GM03348 (cell line): Measurements from ENCODE around the gene THADA.
"Not testable (repeated sequence)": the region's sequence is repeated elsewhere in the genome, so short reads cannot be mapped to it uniquely, and the experiment has no call there.

ENCODE experiments used
- DNase-seq: peaks from one replicate; pipeline ENCODE4 v3.0.0; 2012; ENCODE audit warnings: low spot score

Gene THADA

DNA sequence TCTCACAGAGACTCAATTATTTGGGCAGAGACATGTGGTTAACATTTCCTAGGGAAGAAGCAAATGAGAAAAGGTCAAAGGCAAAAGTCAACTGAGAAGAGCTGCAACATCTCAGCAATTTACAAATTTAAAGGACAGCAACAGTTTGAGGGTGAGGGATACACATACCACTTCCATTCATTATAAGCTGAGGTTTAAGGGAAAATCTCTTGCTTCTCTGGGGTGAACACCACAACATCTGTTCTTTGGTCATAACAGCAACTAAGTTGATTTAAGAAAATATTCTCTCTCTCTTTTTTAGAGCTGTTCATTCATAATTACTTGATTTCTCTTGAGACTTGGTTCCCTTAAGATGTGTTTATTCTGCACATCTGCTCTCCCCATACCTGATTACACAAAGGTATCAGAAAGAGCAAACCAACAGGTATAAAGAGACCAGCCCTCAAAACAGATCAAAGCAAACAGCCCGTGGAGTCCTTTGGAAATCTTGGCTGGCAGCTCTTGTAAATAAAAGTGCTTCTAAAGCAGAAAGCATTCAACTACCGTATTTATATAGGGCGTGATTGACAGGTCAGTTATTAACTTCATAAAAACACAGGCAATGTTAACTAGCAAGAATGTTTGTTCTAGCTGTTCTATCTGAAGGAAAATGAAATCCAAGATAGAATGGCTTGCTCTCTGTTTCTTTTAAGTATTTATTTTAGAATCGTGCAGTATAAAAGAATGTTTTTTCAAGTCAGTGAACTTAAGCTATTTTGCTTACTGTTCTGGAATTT lies 132.8 kb downstream of the THADA start:
- DNase-seq: no peak

DNA sequence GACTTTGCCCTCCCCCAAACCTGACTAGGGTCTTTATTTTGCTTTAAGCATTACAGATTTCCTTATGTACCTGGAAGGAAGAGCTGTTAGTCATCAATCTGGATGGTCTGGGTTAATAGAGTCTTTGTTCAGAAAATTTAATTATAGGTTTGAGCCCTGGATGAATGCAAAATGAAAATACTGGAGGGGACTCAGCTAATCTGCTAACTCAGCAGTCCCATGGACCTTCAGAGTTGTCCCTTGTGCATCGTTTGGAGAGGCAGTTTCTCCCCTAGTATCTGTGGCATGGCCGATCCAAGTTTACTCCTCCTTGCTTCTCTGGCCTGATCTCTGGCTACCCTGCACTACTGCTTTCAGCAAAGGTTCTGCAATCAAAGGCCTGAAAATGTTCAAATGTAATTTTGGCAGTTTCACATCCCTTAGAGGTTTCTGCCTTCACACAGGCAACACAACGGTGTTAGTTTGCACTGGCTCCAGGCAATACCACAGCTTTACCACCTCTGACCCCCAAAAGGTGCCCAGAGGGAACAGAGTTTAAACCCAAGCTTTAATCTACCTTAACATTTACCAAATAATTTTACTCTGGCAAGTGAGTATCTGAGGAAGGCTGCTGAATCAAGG lies 134.3 kb downstream of the THADA start:
- no peak for DNase-seq

DNA sequence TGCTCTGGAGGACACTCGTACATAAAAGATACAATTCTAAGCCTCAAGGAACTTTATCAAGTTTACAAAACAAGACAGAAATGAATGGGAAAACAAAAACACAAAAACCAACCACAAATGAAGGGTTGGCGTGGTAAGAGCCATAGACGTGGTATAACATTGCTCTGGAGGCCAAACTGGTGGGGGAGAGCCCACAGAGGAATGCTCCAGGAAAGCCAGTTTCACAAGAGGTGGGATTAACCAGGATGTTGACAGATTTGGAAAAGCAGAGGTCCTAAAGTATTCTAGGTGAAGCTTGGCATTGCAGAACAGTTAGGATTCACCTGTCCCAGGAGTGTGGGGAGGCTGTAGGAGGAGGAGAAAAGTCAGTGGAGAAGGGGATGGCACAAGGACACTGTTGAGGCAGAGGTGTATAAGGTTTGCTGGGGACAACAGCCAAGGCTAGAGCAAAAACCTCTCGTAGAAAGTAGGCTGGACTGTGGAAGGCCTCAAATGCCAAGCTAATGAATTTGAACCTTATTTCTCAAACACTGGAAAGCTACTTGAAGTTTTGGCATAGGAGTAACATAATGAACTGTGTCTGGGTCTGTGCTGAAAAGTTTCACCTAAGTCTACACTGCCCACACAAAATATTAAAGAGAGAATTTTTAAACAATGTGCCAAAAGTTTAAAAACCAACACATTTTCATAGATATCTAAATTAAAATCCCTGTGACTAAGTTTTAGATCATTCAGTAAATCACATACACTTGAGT lies 135.1 kb downstream of the THADA start:
- DNase-seq: no peak

DNA sequence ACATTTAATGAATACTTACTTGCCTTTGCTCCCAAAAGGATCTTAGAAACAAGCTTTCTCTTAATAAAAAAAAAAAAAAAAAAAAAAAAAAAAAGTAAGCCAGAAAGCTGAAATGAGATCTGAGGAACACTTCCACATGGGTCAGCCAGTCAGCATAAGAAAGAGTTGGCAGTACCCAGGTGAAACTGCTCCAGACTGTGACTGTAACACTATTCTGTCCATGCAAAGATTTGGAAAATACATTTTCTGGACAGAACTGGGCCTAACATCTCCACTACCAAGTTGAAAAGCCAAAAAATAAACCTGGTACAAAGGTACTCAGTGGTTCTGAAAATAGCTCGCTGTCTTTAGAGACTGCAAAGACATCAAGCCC lies 135.7 kb downstream of the THADA start:
- DNase-seq: no peak

DNA sequence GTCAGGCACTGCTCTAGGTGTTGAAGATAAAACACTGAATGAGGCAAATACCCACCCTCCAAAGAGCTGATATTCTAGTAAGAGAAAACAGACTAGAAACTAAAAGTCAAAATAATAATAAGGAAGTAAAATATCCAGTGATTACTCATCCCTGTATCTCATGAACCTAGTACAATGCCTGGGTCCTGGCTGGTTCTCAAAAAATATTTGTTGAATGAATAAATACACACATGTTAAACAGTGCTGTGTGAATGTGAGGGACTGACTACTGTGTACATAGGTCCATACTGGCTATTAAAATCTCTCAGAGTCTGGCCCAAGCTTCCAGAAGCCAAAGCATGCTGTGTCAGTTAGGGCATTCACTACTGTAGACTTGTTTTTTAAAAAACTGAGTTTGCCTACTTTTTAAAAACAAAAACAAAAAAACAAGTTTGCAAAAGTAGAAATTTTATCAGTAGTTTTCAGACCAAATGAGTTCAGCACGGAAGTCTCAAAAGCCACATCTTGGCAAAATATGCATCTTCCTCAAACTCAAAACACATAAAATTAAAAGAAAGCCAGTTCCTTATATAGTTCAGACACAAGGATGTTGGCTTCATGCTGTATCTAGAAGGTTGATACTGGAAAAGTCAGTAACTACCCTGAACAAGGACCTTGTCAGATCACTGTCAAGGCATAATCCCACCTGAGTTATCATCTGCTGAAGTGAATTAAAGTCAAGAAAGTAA lies 136.2 kb downstream of the THADA start:
- DNase-seq: peak; percentile 17

DNA sequence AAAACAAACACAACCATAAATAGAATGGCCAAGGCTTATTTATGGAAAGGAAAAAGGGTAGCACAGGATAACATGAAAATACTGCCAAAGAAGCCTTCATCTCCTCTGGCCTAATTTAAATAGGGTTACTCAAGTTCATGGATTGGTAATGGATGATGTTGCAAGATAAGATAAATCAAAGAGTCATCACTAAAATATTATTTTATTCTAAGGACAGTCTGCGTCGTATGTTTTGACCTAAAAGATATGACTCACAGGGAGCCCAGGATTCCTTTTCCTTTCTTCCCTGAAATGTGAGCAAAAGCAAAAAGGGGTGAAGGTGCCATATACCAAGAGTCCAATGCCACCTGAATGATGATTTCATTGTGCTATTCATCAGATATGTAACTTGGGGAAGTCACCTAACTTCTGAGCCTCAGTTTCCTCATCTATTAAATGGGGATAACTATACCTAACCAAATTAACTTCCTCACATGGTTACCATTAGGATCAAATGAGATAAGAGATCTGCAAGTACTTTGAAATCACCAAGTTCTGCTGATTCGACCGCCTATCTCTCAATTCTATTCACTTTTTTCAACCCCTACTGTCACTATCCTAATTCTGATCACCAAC lies 137.7 kb downstream of the THADA start:
- peak; percentile 47 for DNase-seq

DNA sequence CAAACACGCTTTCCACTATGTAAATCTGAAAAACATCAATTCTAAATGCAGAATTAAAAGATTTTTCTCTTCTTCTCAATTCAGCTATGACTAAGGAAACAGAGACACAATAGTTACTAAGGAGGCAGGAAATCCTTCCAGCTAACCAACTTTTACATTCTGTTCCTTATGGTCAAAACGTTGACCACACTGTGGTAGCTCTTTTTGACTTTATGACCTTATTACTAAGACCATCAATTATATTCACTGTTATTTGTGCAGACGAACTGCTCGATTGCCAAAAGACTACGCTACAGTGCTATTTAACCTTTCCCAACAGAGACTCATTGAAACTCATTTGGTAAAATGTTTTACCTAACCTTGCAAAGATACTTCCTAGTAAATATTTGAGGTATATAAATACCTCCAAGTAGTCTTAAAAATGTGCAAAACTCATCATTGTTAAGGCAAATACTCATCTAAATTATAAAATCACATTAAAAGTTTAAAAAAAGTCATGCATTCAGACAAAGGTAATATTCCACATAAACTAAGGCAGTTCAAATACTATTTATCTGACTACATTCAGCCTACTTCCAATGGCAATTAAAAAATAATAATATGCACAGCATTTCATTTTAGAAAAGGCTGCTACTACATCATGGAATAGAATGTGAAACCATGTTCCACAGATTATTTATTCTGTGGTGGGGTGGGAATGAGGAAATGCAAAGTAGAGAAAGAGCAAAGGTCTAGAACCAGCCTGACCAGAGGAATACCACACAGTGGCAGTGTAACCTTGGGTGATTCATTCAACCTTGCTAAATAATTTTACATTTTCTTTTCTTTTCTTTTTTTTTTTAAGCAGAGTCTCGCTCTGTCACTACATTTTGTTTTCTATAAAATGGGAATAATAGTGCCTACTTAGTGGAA lies 139.9 kb downstream of the THADA start:
- DNase-seq: no peak

DNA sequence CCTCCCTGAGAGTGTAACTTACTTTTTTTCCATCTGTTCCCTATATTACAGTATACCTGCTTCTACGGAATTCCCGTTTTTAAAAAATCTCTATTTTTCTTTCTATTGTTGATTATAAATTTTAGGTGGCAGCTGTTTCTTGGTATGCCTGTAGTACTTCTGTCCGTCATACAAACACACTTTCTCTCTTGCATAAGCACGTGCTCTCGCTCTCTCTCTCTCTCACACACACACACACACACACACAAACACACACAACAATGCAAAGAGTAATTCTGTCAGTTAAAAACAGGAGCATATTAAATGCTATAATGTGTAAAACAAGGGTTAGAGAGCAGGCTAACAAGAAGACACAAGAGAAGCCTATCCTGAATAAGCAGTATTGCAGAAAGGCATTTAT lies 140.5 kb downstream of the THADA start:
- no peak for DNase-seq

DNA sequence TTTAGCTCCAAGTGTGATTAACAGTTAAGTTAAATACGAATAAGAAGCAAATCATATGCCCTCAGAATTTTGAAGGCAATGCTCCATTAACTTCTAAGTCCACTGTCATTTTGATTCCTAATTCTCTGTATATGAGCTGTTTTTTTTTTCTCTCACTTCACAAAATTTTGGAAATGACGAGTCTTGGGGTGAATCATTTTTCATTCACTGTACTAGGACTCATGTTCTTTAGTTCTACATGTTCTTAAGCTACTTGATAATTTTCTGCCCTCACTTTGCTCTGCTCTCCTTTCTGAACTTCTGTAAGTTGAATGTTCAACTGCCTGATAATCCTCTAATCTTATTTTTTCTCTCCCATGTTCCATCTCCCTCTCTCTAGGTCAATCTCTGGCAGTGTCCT lies 141.0 kb downstream of the THADA start:
- no peak for DNase-seq

DNA sequence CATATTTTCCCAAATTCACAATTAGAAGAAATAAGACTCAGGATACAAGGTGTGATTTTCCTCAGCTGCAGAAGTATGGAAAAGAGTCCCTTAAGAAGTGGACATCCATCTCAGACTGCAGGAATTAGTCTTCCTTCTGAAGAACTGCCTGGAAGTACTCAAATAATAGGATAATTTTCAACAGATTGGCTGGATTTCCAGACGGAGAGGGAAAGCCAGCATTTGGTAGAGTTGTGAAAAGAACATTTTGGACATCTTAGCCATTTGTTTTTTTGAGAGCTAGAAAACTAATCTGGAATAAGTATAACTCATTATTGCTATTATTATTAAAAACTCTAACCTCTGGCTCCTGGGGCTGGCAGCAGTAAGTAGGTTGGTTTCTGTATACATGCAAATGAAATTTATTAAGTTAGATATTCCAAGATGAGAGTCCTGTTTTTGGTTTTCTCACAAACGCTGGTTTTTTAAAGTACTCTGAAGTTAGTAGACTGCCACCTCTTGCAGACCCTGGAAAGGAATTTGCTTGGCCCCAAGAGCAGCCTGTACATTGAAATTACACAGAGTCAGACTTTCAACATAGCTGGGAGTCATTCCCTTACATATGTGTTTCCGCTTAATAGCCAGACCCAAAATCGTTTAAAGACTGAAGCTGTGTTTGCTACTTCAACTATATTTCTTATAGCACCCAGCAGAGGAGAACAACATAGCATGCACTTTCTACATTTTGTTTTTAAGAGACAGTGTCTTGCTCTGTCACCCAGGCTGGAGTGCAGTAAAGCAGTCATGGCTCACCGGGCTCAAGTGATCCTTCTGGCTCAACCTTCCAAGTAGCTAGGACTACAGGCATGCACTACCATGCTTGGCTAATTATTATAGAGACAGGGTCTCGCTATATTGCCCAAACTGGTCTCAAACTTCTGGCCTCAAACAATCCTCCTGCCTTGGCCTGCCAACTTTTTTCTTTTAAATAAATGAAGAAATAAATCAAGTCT lies 142.4 kb downstream of the THADA start:
- DNase-seq: no peak

DNA sequence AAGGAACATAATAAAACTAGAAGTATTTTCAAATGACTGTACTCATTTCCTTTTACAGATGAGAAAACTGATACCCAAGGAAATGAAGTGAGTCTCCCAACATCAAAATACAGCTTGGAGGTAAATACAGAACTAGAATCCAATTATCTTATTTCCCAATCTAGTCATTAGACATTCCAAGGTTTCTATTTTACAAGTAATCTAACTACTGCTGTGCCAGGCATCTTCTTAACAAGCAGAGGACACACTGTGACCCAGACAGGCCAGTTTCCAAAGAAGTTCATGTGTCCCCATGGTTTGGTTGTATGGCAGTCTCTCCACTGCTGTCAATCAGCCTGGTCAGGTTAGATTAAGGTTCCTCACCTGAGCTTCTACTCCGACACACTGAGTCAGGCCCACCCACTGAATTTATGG lies 143.5 kb downstream of the THADA start:
- no peak for DNase-seq

DNA sequence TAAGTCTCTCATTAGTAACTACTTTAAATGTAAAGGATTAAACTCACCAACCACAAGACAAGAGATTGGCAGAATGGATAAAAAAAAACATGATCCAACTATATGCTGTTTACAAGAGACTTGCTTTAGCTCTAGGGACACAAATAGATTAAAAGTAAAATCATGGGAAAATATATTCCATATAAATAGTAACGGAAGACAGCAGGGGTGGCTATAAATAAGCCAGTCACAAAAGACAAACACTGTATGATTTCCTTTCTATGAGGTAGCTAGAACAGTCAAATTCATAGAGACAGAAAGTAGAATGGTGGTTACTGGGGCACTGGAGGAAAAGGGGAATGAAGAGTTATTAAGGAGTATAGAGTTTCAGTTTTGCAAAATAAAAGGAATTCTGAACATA lies 145.2 kb downstream of the THADA start:
- no peak for DNase-seq

DNA sequence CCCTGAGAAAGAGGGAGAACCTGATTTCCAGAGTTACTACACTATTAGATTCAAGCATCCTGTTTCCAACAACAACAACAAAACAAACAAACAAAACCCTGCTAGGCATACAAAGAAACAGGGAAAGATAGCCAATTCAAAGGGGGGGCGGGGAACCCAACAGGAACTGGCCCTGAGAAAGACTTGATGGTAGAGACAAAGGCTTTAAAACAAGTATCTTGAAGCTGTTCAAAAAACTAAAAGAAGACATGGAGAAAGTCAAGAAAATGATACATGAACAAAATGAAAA lies 147.1 kb downstream of the THADA start:
- no peak for DNase-seq

DNA sequence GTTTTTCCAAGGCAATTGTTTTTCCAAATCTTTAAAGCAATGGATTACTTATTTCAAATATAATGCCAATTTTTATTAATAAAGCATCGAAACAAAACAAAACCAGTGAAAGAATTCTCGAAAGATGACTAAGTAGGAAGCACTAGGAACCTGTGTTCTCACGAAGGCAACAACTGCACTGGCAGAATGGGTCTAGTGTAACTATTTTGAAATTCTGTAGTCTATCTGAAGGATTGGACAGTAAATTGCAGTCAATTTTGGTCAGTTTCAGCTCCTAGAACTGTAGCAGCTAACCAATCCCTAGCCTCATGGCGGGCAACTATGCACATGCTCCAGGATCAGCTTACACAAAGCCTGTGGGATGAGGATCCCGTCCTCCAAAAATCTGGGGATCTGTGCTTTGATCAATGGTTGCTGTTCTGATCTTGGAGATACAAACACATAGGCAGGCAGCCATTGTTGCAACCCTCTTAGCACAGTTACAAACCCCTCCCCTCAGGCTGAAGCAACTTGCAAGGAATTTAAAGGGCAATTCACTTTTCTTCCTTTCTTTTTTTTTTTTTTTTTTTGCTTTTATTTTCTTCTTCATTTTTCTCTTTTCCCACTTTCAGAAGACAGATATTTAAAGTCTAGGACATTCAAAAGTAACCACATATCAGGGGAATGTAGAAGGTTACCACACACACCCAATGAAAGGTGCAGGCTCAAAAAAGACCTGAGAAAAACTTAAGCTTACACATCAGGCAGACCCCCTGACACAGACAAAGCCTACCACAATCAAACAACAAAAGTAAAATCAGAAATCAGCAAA lies 147.6 kb downstream of the THADA start:
- no peak for DNase-seq

DNA sequence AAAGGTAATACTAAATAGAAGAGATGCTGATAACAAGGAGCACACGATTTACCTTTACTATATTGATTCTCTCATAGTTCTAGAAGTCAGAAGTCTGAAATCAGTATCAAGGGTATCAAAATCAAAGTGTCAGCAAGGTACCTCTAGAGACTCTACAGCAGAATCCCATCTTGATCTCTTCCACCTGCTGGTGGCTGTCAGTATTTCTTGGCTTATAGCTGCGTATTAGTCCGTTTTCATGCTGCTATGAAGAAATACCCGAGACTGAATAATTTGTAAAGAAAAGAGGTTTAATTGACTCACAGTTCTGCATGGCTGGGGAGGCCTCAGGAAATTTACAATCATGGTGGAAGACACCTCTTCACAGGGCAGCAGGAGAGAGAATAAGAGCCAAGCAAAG lies 149.1 kb downstream of the THADA start:
- DNase-seq: not testable (repeated sequence)

DNA sequence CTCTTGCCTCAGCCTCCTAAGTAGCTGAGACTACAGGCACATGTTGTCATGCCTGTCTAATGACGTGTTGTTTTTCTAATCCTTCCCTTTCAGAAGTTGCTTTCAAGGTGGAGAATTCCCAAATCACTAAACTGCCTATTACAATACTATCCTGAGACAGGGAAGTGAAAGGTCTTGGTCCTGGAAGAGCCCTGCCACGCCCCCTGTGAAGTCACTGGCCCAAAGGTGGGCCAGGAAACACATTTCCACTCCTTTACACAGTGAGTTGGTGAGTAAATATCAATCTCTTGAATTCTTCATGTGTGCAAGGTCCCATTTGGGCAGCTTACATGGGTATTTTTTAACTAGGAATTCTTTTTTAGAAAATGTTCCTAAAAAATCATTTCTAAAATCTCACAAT lies 150.1 kb downstream of the THADA start:
- DNase-seq: no peak

DNA sequence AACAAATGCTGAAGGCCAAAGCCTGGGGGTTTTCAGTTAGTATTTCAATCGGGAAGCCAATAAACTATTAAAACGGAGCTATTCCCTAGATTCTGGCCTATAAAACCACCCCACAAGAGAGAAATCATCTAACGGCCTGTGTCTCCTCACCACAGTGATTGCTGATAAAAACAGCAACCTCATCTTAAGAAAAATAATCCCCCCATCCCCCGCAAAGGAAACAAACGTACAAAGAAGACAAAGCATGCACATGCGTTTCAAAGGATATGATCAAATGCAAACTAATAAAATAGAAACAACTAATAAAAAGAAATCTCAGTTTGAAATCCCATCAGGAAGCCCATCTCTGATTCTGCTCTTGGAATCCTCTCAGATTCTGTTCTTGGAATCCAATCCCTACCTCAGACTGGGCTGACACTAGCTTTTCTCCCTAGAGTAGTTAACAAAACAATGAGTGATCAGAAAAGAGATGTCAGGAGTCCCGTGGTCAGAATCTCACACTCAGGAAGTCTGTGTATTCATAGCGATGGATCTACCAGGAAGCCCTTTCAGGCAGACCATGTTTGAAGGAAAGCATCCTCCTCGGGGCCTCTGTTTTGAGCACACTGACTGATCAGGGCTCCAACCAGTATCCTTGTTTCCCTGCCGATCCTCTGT lies 150.7 kb downstream of the THADA start:
- no peak for DNase-seq

DNA sequence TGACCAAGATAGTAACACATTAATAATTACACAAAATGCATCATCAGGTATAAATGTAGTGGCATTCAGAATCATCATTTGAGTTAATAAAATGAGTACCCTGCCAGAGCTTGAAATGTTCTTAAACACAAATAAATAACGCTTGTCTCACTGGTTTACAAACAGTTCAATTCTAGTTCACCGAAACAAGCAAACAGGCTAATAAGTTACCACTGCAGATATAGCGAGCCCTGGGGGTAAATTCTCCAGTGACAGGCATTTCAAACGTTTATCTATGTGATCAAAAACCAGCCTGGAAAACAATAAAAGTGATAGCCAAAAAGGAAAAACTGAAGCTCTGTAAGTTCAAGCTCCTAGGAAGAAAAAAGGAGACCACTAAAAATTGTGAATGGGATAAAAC lies 152.6 kb downstream of the THADA start:
- no peak for DNase-seq

DNA sequence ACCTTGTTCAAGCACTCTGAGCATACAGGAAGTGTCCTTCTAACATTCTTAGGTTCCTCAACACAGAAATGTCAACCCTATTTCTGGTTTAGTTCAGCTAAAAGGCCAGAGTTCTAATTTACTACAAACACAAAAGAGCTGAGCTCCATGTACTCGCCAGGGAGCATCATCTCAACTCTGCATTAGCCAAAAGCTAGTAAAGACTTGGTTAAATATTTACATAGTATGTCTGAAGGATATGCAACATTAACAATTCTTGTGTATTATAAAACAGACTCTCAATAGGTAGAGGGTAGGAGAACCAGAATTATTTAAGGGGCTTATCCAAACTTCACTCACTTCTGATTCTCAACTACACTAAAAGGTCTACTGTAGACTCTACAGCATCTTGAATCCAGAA lies 154.6 kb downstream of the THADA start:
- DNase-seq: no peak
